Epidermal melanocyte (primary cell): ENCODE results near the gene KAZN.

Source experiments
- DNase-seq: peaks from one replicate; pipeline ENCODE4 v3.0.0; 2011; ENCODE audit warnings: low spot score; ENCODE audit not compliant: insufficient read length

Gene KAZN

GRCh38 chr1:14786681-14787080 is 188.2 kb downstream of the KAZN start:
- DNase-seq, result no peak

DNA sequence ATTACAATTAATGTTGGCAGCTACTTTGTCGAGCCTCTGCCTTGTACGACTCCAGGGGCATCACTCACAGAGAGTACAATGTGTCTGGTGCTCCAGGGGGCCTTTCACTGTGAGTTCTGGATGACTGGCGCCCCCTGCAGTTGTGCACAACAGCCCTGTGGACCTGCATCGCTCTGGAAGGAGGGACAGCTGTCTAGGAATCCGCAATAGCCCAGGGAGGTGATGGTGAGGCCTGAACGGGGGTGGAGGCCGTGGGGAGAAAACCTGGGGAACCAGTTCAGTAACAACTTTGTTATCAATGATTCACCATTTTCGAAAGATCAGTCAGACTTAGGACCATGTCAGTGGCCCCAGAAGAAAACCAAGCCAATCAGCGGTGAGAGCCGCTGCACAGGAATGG is 189.1 kb downstream of the KAZN start:
- no peak for DNase-seq

DNA sequence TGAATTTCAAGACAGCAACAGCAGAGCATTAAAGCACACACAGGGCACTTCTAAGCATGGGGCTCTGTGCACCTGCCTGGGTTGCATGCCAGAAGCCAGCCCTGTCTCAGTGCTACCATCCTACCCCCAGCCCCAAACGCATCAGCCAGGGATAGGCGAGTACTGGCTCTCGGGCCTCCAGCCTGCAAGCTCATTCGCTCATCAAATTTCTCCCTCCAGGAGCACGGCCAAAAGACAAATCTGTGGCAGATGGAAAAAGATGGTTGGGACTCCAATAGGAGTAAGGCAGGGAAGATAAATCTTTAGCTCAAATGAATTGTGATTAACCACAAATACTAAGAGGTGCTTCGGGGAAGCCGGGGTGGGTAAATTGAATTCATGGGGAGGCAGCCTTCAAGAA is 189.6 kb downstream of the KAZN start:
- no peak for DNase-seq

- DNase-seq, result no peak
Measured at GRCh38 chr1:14790982-14791381, 192.5 kb downstream of the KAZN start.

DNA sequence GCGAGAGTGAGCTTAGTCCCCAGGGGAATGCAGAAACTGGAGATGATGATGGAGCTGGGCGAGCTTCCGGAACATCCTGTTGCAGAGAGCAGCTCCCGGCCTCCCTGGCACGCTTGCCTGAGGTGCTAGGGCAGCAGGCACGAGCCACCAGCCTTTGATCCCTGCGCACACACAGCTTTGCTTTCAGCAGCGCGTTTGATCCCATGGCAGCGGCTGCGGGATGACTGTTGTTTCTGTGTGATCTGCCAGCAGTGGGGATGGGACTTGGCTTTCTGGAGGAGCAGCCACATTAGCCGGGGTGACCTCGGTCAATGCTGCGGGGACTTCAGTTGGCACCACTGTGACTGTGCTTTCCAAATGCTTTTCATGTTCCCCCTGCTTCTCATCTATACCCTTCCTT is 193.2 kb downstream of the KAZN start:
- DNase-seq, result no peak

DNA sequence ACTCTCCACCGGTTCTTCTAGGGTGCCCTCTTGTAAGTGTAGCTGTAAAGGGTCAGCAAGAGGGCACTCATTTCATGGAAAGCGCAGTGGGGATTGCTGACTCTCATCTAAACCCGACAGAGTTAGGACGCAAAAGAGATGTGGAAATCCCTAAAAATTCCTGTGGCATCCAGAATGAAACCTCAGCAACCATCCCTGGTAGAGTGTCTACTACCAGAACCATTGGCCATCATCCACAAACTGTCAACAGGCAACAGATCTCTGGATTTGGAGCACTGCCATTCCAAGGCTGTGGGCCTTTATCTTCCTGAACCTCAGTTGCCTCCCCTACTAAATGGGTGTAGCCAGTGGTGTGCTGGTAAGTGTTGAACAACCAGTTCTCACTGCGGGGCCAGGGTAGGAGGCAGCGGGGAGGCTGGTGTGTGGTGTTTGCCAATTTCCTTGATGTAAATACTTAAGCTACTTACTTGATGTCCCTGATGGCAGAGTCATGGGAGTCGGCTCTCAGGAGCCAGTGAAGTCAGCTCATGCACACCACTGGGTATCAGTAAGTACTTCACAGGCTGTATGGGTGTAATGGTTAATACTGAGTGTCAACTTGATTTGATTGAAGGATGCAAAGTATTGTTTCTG is 195.8 kb downstream of the KAZN start:
- DNase-seq, result no peak

- DNase-seq, result no peak
Measured at GRCh38 chr1:14794906-14795305, 196.4 kb downstream of the KAZN start.

DNA sequence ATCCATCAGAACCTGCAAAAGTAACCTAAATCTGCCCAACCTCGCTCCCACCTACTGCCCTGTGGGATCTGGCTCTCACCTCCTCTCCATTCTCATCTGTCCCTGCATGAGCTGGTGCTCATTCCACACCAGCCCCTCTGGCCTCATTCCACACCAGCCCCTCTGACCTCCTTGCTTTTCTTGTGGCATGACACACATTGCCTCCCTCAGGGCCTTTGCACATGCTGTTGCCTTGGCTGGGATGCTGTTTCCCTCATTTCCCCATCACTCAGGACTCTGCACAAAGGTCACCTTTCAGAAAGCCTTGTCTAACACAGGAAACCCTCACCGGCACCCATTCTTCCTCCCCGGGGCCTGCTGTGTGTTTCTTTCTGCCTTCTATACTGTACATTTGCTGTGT is 197.1 kb downstream of the KAZN start:
- no peak for DNase-seq

GRCh38 chr1:14800014-14800413 is 201.5 kb downstream of the KAZN start:
- no peak for DNase-seq

DNA sequence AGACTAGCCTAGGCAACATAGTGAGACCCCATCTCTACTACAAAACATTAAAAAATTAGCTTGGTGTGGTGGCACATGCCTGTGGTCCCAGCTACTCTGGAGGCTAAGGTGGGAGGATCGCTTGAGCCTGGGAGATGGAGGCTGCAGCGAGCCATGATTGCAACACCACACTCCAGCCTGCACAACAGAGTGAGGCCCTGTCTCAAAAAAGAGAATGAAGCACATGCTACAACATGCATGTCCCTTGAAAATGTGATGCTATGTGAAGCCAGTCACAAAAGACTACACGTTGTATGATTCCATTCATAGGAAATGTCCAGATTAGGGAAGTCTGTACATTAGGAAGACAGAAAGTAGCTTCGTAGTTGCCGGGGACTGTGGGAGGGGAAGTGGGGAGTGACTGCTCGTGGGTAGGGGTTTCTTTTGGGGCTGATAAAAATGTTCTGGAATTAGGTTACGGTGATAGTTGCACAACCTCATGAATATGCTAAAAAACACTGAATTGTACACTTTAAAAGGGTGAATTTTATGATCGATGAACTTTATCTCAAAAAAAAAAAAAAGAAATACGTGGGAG is 202.1 kb downstream of the KAZN start:
- no peak for DNase-seq

DNA sequence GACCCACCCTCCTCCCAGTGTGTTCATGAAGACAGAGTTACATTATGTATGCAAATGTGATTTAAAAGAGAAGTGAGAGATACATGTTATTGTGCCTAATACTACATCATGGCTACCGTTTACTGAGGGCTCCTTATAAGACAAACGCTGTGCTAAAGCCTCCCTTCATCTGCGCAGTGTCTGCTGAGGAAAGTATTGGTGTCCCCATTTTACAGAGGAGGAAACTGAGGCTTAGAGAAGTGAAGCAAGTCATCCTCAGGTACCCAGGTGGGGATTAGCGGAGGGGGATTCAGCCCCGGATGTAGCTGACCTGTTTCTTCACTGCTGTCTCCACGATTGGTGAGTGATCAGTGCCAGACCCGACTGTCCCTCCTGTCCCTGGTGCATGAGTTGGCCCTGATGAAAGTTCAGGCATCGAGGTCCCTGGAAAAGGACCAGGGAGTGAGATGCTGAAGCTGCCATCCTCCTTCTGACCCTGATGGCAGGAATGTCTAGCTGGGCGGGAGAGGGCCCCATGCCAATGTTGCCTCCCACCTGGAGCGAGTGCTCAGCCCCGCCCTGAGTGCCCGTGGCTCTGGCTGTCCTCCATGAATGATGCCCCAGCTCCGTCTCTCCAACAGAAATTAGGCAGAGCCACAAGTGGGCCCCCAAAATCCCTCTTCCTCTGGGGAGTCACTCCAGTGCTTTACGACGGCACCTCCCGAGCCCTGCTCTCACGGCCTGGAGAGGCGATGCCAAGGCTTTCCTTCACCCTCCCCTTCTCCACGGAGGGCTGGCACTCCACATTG is 204.7 kb downstream of the KAZN start:
- DNase-seq, result no peak

GRCh38 chr1:14804626-14805025 is 206.1 kb downstream of the KAZN start:
- DNase-seq, result no peak

DNA sequence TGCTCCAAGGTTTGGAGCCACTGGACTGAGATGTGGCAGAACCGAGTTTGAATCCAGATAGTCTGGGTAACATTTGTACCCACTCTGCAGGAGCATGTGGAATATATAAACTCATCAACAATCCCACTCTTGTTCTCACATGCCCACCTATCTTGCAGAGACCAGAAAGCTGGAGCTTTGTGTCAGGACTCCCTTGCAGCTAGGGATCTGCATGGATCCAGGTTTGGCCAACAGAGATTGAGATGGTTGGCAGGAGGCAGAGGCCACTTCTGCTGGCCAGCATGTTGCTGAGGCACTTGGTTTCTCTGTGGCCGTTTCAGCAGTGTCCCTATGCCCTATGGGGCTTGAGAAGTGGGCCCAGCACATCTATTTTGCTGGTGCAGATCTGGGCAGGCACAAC is 208.3 kb downstream of the KAZN start:
- no peak for DNase-seq

GRCh38 chr1:14808768-14809167 is 210.3 kb downstream of the KAZN start:
- DNase-seq, result no peak

DNA sequence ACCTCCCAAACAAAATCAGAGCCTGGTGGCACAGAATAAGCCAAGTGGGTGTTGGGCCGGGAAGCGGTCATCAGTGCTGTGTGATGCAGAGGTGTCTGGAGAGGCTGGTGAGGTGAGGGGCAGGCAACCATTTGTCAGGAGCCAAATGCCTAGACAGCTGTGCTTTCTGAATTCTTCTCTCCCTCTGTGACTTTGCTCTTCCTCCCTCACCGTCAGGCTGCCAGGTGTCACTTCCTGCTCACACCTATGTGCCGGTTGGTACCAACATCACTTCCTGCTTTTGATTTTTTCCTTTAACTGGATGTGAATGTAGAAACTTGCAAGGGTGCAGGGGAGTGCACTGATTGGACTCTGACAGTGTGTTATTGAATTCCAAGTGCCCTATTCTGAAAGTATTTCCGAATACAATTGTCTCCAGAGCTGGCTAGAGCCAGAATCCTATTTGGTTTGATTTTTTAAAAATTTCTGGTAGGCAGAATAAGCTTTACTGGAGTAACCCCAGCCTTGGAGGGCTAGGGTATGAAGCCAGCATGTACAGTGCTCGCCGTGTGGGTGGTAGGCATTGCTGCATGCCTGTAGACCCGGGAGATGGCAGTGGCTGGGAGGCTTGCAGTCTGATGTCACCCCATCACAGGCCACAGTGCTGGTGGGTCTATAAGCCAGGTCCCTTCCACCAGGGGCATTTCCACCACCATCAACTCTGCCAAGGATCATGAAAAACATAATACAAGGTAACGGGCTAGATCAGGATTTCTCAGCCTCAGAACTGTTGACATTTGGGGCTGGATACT is 210.9 kb downstream of the KAZN start:
- DNase-seq, result no peak

DNA sequence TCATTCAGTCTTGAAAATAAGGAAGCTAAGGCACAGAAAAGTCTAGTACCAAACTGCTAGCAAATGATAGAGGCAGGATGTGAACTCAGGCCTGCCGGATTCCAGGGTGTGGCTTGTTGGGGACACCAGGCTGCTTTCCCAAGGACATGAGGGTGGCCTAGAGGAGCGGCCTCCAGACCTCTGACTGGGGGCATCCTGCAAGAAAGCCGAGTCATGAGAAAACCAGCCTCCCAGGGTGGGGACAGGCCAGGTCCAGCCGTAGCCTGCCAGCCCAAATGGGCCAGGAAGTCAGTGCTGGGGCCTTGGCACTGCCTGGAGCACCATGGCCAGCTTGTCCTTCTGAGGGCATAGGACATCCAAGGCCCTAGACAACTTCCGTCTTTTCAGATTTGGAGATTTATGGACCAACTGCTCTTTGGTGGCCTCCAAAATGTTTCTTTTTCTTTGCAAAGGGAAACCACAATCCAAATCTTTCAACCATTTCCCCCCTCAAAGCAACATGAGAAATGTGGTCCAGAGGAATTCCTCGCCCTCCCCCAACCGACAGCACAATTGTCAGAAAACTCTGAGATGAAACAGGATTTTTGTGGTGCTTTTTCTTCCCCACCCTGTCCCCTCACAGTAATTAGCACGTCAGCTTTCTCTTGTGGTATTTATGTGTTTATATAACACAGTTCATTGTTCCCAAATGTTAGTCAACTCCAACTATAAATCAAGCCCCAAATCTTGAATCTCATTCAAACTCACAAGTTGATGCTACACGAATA is 212.3 kb downstream of the KAZN start:
- DNase-seq, result peak; percentile 38

GRCh38 chr1:14811573-14811972 is 213.1 kb downstream of the KAZN start:
- no peak for DNase-seq

DNA sequence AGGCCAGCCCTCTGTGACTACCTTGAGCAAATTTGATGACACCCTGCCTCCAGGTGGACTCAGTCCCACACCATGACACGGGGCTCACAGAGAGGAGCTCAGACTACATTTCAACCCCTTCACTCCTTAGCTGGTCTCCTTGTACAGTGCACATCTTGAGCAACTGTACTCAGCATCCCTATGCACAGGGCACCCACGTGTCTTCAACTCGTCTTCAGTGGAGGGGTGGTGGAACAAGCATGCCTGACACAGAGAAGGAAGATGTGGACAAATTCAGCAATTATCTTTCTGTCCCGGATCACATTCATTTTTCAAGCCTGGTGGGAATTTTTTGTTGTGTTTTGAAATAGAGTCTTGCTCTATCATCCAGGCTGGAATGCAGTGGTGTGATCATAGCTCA is 213.7 kb downstream of the KAZN start:
- no peak for DNase-seq

- no peak for DNase-seq
Measured at GRCh38 chr1:14815175-14815877, 216.8 kb downstream of the KAZN start.
